Left ventricle myocardium inferior (tissue), 1 donor: ENCODE results near the gene C16orf86. TPM values are rescaled to one million over a fixed set of nuclear protein-coding genes. Genes with fewer than 3 reads are reported as not detected.

Experiments used
- DNase-seq: peaks from one replicate; pipeline ENCODE4 v3.0.0-alpha.2; 2020
- H3K27ac ChIP-seq: fragments of 200-600 bp; replicated peaks from 2 replicates; pipeline ENCODE4 v1.8.0; 2021
- H3K27me3 ChIP-seq: fragments of 200-600 bp; 2 replicates; pipeline ENCODE4 v1.8.0; 2021; ENCODE audit warnings: low read depth
- H3K36me3 ChIP-seq: fragments of 200-600 bp; 2 replicates; pipeline ENCODE4 v1.8.0; 2021
- H3K4me1 ChIP-seq: fragments of 200-600 bp; 2 replicates; pipeline ENCODE4 v1.8.0; 2021
- H3K4me3 ChIP-seq: fragments of 200-600 bp; 2 replicates; pipeline ENCODE4 v1.8.0; 2021; ENCODE audit warnings: mild to moderate bottlenecking, moderate library complexity
- H3K9me3 ChIP-seq: fragments of 200-600 bp; replicated peaks from 2 replicates; pipeline ENCODE4 v1.8.0; 2021
- intact Hi-C: fragments of 100-400 bp; cut with micrococcal nuclease; formaldehyde crosslinking; loops from one replicate; pipeline ENCODE4 v1.11.0; 2022
- total RNA-seq: library from RNA; stranded (reverse); fragmentation: NEBNext Ultra II Directional; extraction: Animal tissue kit (Norgen Biotek cat#: 25700); gene quantifications from one replicate; pipeline ENCODE4 v1.2.1, GENCODE V29; 2021
- TF ChIP-seq, protein P1 (sequence below): fragments of 200-600 bp; IDR thresholded peaks from 2 replicates; pipeline ENCODE4 v1.8.0; 2021; ENCODE audit warnings: antibody characterized with exemption, mild to moderate bottlenecking, borderline replicate concordance
- donor health status: DM: no; HTN: yes; CAD: no; lungs with severe emphysema.

Gene C16orf86
- total RNA-seq, 1 donor from 2014 or later: 2.9 TPM

DNA sequence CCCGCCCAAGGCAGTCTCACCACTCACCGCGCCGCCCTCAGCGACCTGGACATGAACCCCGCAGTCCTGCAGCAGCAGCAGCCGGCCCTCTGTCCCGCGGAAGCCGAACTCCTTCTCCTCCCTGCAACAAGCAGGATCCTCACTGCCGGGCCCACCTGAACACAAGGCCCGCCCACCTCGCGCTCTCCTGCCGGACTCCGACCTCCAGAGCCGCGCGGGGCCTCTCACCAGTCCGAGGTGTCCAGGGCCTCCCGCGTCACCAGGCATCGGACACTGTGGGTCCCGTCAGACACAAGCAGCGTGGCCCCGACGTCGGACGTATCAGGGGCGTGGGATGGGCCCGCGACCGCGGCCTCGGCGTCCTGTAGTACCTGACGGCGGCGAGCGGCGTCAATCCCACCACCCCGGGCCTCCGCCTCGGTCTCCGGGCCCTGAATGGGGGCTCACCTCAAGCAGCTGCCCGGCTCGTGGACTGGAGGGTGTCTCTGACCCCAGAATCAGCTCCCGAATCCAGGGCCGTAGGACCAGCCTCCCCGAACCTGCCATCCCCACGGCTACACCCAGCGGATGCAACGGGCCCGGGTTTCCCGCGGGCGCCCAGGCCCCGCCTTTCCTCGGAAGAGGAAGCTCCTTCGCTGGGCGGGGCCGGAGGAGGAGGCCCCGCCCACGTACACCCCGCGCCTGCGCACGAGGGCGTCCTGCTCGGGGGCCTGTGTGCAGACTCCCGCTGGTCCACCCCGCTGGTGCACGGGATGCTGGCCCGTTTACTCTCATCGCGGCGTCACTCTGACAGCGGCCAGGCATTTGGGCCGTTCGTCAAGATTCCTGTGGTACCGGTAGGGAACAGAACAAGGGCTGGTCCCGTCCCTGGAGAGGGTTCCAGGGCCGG is 6.7 kb upstream of the C16orf86 start, which contains the start of gene ACD:
TSS of gene ACD (minus strand) at position 586 of the 889 bp plus-strand sequence. CDS start at position 546, 40 bp downstream.
- Histone ChIP-seq H3K27ac (peak within 1 kb of the TSS; percentile 97), H3K4me1 (peaks cover 30% of the 10 kb centered on the region), H3K27me3 (peaks cover 14% of the 10 kb centered on the region), H3K9me3 (no peaks in the 10 kb centered on the region), H3K36me3 (peaks cover 19% of the 10 kb centered on the region), H3K4me3 (peak within 1 kb of the TSS; percentile 89)
- intact Hi-C loops: no loop called here
- peak; percentile 89 for DNase-seq
- TF ChIP-seq, protein P1, sequence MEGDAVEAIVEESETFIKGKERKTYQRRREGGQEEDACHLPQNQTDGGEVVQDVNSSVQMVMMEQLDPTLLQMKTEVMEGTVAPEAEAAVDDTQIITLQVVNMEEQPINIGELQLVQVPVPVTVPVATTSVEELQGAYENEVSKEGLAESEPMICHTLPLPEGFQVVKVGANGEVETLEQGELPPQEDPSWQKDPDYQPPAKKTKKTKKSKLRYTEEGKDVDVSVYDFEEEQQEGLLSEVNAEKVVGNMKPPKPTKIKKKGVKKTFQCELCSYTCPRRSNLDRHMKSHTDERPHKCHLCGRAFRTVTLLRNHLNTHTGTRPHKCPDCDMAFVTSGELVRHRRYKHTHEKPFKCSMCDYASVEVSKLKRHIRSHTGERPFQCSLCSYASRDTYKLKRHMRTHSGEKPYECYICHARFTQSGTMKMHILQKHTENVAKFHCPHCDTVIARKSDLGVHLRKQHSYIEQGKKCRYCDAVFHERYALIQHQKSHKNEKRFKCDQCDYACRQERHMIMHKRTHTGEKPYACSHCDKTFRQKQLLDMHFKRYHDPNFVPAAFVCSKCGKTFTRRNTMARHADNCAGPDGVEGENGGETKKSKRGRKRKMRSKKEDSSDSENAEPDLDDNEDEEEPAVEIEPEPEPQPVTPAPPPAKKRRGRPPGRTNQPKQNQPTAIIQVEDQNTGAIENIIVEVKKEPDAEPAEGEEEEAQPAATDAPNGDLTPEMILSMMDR: no peak

DNA sequence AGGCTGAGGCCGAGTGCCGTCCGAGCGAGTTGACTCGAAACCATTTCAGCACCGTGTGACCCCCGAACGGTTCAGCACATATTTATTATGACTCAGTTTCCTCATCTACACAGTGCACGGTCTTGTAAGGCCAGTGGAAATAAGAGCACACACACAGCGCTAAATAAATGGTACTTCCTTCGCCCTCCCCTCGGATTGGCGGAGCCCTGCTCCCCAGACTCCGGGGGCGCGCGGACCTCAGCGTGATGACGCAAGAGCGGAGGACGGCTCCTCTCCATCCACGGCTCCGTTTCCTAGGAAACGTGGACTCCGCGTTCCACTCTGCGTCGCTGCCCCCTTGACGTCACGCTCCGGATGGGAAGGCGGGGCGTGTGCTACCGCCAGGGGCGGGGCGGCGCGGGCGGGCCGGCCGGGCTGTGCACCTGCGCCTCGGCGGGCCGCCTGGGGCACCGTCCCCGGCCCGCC is 6.0 kb upstream of the C16orf86 start, which contains the start of gene PARD6A:
TSS of gene PARD6A (plus strand) at position 397 of the 465 bp plus-strand sequence. CDS start 79 bp downstream, outside the sequence.
- Histone ChIP-seq H3K4me3 (peak within 1 kb of the TSS; percentile 89), H3K36me3 (peaks cover 19% of the 10 kb centered on the region), H3K4me1 (peaks cover 33% of the 10 kb centered on the region), H3K9me3 (no peaks in the 10 kb centered on the region), H3K27me3 (peaks cover 7% of the 10 kb centered on the region), H3K27ac (peak within 1 kb of the TSS; percentile 97)
- intact Hi-C loops: no loop called here
- TF ChIP-seq, protein P1: peak; percentile 15
- peak; percentile 94 for DNase-seq

DNA sequence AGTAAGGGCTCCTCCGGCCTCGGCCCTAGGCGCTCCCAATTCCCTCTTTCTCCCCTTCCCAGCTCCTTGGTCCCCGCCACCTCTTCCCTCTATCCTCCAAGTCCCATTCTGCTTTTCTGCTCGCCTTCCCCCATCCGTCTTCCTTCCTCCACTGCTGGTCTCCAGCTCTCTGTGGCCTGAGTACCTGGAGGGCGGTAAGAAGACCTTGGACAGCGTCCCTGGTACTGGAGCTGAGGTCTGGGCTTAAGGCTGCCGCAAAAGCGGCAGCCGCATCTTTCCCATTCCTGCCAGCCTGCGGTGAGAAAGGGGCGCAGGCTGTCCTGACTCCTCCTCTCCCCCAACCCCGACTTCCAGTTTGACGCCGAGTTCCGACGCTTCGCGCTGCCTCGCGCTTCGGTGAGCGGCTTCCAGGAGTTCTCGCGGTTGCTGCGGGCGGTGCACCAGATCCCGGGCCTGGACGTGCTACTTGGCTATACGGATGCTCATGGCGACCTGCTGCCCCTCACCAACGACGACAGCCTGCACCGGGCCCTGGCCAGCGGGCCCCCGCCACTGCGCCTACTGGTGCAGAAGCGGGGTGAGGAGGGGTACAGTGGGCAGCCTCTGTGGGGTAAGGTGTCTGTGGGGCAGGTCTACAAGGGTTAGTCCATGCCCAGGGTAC is 5.4 kb upstream of the C16orf86 start:
- intact Hi-C loops: no loop called here
- peaks cover 1% of the 10 kb centered on the region for H3K27me3 ChIP-seq
- H3K4me3 ChIP-seq: peak overlapping the region; percentile 89
- H3K4me1 ChIP-seq: peaks cover 39% of the 10 kb centered on the region
- H3K27ac ChIP-seq: peak overlapping the region; percentile 97
- H3K9me3 ChIP-seq: no peaks in the 10 kb centered on the region
- TF ChIP-seq, protein P1: no peak
- peaks cover 19% of the 10 kb centered on the region for H3K36me3 ChIP-seq
- DNase-seq: no peak

DNA sequence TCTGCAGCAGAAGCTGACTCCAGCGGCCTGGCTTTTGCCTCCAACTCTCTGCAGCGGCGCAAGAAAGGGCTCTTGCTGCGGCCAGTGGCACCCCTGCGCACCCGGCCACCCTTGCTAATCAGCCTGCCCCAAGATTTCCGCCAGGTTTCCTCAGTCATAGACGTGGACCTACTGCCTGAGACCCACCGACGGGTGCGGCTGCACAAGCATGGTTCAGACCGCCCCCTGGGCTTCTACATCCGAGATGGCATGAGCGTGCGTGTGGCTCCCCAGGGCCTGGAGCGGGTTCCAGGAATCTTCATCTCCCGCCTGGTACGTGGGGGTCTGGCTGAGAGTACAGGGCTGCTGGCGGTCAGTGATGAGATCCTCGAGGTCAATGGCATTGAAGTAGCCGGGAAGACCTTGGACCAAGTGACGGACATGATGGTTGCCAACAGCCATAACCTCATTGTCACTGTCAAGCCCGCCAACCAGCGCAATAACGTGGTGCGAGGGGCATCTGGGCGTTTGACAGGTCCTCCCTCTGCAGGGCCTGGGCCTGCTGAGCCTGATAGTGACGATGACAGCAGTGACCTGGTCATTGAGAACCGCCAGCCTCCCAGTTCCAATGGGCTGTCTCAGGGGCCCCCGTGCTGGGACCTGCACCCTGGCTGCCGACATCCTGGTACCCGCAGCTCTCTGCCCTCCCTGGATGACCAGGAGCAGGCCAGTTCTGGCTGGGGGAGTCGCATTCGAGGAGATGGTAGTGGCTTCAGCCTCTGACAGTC is 4.5 kb upstream of the C16orf86 start:
- H3K4me1 ChIP-seq: peaks cover 48% of the 10 kb centered on the region
- H3K27ac ChIP-seq: no peak overlapping the region
- no peak for DNase-seq

More for the DNA sequence above, 4.5 kb upstream of the C16orf86 start:
- H3K4me3 ChIP-seq: no peak overlapping the region
- TF ChIP-seq, protein P1: no peak
- H3K9me3 ChIP-seq: no peaks in the 10 kb centered on the region
- peaks cover 15% of the 10 kb centered on the region for H3K36me3 ChIP-seq
- no peaks in the 10 kb centered on the region for H3K27me3 ChIP-seq
- intact Hi-C loops: no loop called here
